Activated gamma-delta T cell treated with Interleukin-2 at 50 U/mL for 16 hours (primary cell): ENCODE data around the gene HSPH1.

Experiments
- DNase-seq: peaks from one replicate; pipeline ENCODE4 v3.0.0-alpha.2; 2020

Gene HSPH1

DNA sequence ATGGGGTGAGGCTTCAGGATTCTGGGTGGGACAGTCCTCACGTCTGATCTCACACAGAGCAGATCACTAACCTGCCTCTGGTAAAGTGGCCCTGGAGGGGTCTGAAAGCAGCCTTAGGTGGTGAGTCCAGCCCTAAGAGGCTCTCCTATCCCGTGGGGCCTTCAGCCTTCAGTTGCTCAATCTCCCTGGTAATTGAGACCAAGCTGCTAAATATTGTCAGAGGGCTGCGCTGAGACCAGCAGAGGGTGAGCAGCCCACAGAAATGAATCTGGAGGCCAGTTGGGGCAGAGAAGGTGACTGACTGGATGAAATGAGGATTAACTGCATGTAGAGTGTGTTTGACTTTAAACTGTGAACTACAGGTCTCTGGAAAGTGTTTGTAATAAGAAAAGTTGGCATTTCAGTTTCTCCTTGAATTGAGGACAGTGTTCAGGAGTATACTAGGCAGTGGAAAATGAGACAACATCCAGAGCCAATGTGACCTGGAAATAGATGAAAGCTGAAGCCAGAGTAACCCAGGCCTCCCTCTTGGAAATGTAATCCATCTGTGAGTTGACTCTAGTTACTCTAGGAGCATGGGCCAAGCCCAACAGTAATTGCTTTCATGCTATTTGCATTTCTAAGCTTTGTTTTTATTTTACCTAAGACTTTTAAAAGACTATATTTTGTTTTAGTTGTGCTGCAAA lies 14.3 kb upstream of the HSPH1 start:
- DNase-seq: no peak

DNA sequence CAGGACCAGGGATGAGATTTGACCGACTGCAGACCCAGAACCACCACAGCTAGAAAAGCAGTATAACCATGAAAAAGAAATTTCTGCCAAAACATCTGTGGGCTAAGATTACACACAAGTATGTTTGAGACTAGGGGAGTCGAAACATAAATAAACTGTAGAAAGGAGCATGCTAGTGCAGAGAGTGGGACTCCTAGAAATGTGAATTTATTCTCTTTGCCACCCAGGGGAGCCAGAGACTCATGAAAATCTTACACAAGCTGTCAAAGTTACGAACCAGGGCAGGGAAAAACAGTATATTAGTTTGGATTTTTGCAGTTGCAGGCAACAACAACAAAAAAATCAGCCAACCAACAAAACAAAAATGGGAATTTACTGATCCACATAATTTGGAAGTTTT lies 12.3 kb upstream of the HSPH1 start:
- DNase-seq: no peak

DNA sequence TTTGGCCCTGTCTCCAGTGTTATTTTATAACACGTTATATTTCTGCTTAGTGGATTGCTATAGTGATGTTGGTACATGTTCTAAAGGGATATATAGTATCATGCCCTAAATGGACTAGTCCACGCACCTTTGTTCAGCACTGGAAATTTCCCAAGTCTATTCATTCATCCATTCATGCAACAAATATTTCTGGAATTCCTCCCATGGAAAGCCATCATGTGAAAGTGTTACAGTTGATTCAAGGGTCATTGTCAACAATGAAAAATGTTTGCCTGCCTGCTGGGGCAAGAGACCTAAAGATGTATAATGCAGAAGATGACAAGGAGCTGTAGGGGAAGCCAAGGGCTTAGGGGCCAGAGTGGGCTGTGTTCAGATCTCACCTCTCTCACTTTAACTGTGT lies 10.8 kb upstream of the HSPH1 start:
- no peak for DNase-seq

DNA sequence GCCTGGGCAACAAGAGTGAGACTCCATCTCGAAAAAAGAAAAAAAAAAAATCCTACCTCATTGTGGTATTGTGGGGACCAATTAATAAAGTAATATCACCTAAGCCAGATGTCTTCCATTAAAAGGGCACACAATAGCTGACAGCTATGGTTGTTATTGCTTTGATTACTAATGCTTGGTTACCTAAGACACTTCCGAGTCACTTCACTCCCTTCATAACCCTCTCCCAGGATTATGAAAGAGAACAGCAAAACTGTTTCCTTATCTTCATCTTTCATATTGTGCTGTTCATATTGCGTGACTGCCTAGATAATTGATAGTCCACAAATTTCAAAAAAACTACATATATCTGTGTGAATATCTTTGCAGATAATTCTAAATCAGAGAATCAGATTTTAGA lies 10.3 kb upstream of the HSPH1 start:
- DNase-seq: no peak

- no peak for DNase-seq
Observed at GRCh38 chr13:31168736-31169135, 7.0 kb upstream of the HSPH1 start.

DNA sequence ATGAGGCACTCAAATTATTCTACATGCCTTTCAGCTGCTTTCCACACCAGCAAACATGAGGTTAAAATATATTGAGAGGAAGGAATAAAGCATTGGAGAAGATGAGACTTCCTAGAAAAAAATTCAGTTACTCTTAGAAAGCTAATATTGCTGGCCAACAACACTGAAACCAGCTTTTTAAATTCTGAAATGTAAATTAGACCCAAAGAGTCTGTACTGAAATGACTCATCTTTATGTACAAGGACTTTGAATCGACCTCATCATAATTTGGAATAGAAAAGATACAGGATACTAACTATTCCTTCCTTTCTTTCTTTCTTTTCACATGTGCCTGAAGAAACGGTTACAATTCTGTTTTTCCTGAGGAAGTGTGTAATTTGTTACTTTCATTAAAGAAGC lies 6.5 kb upstream of the HSPH1 start:
- DNase-seq: no peak

- no peak for DNase-seq
Observed at GRCh38 chr13:31167490-31167889, 5.8 kb upstream of the HSPH1 start.

- DNase-seq: no peak
Observed at GRCh38 chr13:31166591-31166990, 4.9 kb upstream of the HSPH1 start.

- peak; percentile 93 for DNase-seq
Observed at GRCh38 chr13:31162151-31163008, 676 bp upstream of the HSPH1 start.

- peak; percentile 36 for DNase-seq
Observed at GRCh38 chr13:31160857-31161556, 697 bp downstream of the HSPH1 start.

DNA sequence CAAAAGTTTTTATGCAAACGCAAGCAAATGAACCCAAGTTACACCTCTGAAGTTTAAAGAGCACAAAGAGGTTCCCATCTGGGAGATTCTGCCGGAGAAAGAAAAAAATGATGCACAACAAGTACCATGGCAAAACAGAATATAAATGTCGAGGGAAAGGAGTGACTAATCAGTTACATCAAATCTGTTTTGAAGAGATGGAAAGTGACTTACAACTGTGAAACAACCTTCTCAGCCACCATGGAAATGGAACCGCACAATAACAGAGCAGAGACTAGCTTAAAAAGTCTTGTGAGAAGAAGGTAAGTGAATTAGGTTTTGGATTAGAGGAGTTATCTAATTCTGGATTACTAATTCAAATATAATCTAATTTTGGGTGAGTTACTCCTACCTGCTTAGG lies 2.4 kb downstream of the HSPH1 start:
- no peak for DNase-seq

- DNase-seq: no peak
Observed at GRCh38 chr13:31154939-31155338, 6.8 kb downstream of the HSPH1 start.

GRCh38 chr13:31151837-31152236 lies 9.9 kb downstream of the HSPH1 start:
- no peak for DNase-seq

DNA sequence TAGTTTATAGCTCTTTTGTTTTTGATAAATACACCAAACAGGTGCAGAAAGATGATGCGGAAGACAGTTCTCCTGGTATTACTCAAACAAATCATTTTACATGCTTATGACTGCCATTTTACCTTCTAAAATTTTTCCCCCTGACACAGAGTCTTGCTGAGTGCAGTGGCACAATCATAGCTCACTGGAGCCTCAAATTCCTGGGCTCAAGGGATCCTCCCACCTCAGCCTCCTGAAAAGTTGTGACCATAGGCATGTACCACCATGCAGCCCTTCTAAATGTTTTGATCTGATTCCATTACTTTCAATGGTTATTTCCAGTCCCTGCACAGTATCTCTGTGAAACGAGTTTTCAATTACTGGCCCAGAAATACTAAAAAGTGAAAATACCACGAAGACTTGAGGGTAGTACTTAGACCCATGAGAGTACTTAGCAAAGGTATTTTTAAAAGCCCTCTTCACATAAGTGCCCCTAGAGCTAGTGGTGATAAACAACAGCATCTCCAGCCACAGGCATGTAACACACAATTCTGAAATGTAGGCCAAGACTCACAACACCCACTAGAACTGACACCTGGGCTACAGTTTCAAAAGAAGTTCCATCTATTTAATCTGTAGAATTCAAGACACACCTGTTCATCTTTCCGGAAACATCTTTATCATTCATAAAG lies 11.3 kb downstream of the HSPH1 start:
- no peak for DNase-seq

GRCh38 chr13:31149604-31150003 lies 12.1 kb downstream of the HSPH1 start:
- DNase-seq: no peak

DNA sequence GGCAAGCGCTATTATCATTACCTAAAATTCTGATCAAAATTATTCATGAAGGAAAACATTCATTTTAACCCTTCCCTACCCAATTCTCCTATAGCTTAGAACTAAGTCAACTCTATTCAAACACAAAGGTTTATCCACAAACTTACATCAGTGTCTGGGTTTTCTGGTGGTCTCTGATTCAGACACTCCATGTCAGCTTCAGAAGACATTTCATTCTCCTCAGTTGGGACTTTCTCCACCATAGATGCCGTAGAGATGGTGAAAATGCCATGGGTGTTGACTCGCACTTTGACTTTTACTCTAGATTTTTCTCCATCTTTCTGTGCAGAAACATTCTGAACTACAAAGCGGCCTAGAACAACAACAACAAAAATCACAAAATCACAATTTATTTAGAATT lies 16.3 kb downstream of the HSPH1 start:
- no peak for DNase-seq

DNA sequence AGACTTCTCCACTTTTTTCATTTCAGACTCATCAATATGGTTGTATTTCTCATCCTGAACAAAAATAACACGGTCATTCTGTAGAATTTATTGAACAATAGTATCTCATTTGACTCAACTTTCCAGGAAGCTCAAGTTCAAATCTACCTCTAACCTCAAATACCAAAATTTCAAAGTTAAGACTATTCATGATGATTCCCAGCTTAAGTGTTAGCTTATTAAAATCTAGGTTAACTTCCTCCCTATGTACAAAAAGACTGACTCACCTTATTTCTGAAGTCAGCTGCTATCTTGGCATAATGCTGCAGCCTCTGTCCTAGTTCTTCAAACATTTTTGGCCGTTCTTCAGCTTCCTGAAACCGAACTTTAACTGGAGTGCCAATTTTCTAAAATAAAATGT lies 23.2 kb downstream of the HSPH1 start:
- DNase-seq: no peak

GRCh38 chr13:31136724-31137123 lies 25.0 kb downstream of the HSPH1 start:
- no peak for DNase-seq

DNA sequence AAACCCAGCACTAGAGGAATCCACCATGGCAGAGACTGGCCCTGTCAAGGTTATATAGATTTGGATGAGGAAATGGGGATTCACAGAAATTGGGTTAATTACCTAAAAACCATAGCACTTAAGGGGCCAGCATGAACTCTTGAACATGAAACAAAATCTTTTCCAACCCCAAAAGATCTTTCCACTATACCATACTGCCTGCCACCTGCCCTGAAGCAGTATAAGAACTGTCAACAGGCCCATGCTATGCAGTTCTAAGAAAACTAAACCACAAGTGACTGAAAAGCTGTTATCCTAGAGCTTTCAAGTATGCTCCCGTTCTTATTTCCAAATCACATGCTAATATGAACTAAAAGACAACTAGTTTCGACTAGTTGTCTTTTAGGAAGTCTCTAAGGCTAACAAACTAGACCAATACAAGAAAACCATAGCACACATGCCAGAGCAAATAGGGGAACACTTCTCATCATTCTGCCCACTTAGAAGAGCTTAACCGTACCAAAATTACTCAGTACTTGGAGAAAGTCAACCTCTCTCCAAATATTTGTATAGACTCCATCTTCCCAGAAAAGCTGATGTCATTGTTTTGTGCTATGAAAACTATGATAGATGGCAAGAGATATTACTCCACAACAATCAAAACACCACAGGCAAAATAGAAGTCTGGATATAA lies 27.5 kb downstream of the HSPH1 start:
- DNase-seq: no peak

DNA sequence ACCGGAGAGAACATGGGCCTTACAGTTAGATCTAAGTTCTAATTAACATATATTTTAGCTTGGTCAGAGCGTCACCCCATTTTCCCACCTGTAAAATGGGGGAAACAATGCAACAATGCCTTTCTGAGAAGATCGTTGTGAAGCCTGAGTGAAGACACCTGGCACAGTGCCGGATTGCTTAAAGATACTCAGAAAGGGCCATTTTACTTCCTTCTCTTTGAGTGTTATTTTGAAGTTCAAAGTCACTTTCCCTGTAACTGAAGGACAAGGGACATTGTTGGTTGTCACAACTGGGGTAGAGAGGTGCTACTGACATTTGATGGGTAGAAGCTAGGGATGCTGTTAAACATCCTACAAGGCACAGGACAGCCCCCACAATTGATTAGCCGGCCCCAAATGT lies 28.1 kb downstream of the HSPH1 start:
- DNase-seq: no peak

GRCh38 chr13:31131470-31131961 lies 30.2 kb downstream of the HSPH1 start:
- DNase-seq: no peak

- DNase-seq: no peak
Observed at GRCh38 chr13:31129419-31129818, 32.3 kb downstream of the HSPH1 start.

GRCh38 chr13:31124204-31124603 lies 37.5 kb downstream of the HSPH1 start:
- no peak for DNase-seq
